Stimulated activated CD8-positive, alpha-beta memory T cell treated with anti-CD3 and anti-CD28 coated beads, Interleukin-7, amount 100 ng/mL, for 48 hours (primary cell): ENCODE measurements around the gene GRN.
A peak's percentile ranks its signal among the peaks of the same experiment; 100 is the strongest.
"Not testable (repeated sequence)": the region's sequence is repeated elsewhere in the genome, so short reads cannot be mapped to it uniquely, and the experiment has no call there.

Experiments used
- DNase-seq, 2 donors: peaks; one replicate each; pipeline ENCODE4 v3.0.0-alpha.2; 2020; ENCODE audit warnings: low read depth in 1 of 2; ENCODE audit errors: extremely low read depth in 1 of 2

GRN gene

GRCh38 chr17:44346064-44346844 lies 1.2 kb downstream of the GRN start:
- DNase-seq = no peak

- not testable (repeated sequence) for DNase-seq
Observed at GRCh38 chr17:44347206-44348055, 2.3 kb downstream of the GRN start.

GRCh38 chr17:44348234-44348987 lies 3.3 kb downstream of the GRN start:
- no peak for DNase-seq

- no peak for DNase-seq
Observed at GRCh38 chr17:44348988-44349364, 3.9 kb downstream of the GRN start.

- DNase-seq = no peak
Observed at GRCh38 chr17:44349553-44350070, 4.5 kb downstream of the GRN start.

- DNase-seq = peak; percentile 47 to 56
Observed at GRCh38 chr17:44350733-44351226, 5.7 kb downstream of the GRN start.

- no peak for DNase-seq
Observed at GRCh38 chr17:44351464-44351863, 6.4 kb downstream of the GRN start.

- DNase-seq = no peak
Observed at GRCh38 chr17:44351961-44352827, 7.1 kb downstream of the GRN start.

- DNase-seq = no peak
Observed at GRCh38 chr17:44352828-44353671, 7.9 kb downstream of the GRN start.

- no peak for DNase-seq
Observed at GRCh38 chr17:44353672-44354331, 8.7 kb downstream of the GRN start.

GRCh38 chr17:44354582-44355561 lies 9.8 kb downstream of the GRN start:
- DNase-seq = peak in 1 of 2 donors; percentile 44

GRCh38 chr17:44355642-44356099 lies 10.6 kb downstream of the GRN start:
- no peak for DNase-seq

- no peak for DNase-seq
Observed at GRCh38 chr17:44356241-44356640, 11.1 kb downstream of the GRN start.

GRCh38 chr17:44358066-44358465 lies 13.0 kb downstream of the GRN start:
- DNase-seq = no peak

GRCh38 chr17:44359006-44359405 lies 13.9 kb downstream of the GRN start:
- DNase-seq = no peak

GRCh38 chr17:44359458-44360143 lies 14.5 kb downstream of the GRN start:
- DNase-seq = no peak

GRCh38 chr17:44360144-44360533 lies 15.0 kb downstream of the GRN start:
- no peak for DNase-seq
